ENCODE data around the gene FCHSD2.

Gene FCHSD2

GRCh38 chr11:72856551-72857345, 285.4 kb downstream of the FCHSD2 start:
- H3K9ac ChIP-seq (ENCODE audit: low read length) = no peak overlapping the region
- H3K9me3 ChIP-seq (ENCODE audit: control insufficient read depth, low read length) = no peaks in the 10 kb centered on the region
- H3K27me3 ChIP-seq (ENCODE audit: control insufficient read depth, insufficient read depth, low read length) = no peaks in the 10 kb centered on the region
- no peaks in the 10 kb centered on the region for H3K4me1 ChIP-seq (ENCODE audit: control insufficient read depth, insufficient read depth, low read length)
- H3K36me3 ChIP-seq (ENCODE audit: control insufficient read depth, insufficient read depth, low read length) = no peaks in the 10 kb centered on the region
- no peak overlapping the region for H3K4me3 ChIP-seq (ENCODE audit: low read length)

- H3K27me3 ChIP-seq (ENCODE audit: control insufficient read depth, insufficient read depth, low read length) = no peaks in the 10 kb centered on the region
- no peak overlapping the region for H3K9ac ChIP-seq (ENCODE audit: low read length)
- H3K4me1 ChIP-seq (ENCODE audit: control insufficient read depth, insufficient read depth, low read length) = no peaks in the 10 kb centered on the region
- H3K36me3 ChIP-seq (ENCODE audit: control insufficient read depth, insufficient read depth, low read length) = no peaks in the 10 kb centered on the region
- H3K4me3 ChIP-seq (ENCODE audit: low read length) = no peak overlapping the region
- H3K9me3 ChIP-seq (ENCODE audit: control insufficient read depth, low read length) = no peaks in the 10 kb centered on the region
These were observed 286.1 kb downstream of the FCHSD2 start for GRCh38 chr11:72856065-72856464.

GRCh38 chr11:72851726-72852125, 290.4 kb downstream of the FCHSD2 start:
- H3K36me3 ChIP-seq (ENCODE audit: control insufficient read depth, insufficient read depth, low read length) = no peaks in the 10 kb centered on the region

GRCh38 chr11:72850832-72851231, 291.3 kb downstream of the FCHSD2 start:
- no peaks in the 10 kb centered on the region for H3K4me1 ChIP-seq (ENCODE audit: control insufficient read depth, insufficient read depth, low read length)
- no peak overlapping the region for H3K4me3 ChIP-seq (ENCODE audit: low read length)
- no peaks in the 10 kb centered on the region for H3K27me3 ChIP-seq (ENCODE audit: control insufficient read depth, insufficient read depth, low read length)
- no peaks in the 10 kb centered on the region for H3K36me3 ChIP-seq (ENCODE audit: control insufficient read depth, insufficient read depth, low read length)
- H3K9me3 ChIP-seq (ENCODE audit: control insufficient read depth, low read length) = no peaks in the 10 kb centered on the region
- H3K9ac ChIP-seq (ENCODE audit: low read length) = no peak overlapping the region

More at GRCh38 chr11:72851726-72852125, 290.4 kb downstream of the FCHSD2 start:
- Histone ChIP-seq H3K27me3 (ENCODE audit: control insufficient read depth, insufficient read depth, low read length) (no peaks in the 10 kb centered on the region), H3K4me3 (ENCODE audit: low read length) (no peak overlapping the region), H3K9ac (ENCODE audit: low read length) (no peak overlapping the region), H3K4me1 (ENCODE audit: control insufficient read depth, insufficient read depth, low read length) (no peaks in the 10 kb centered on the region), H3K9me3 (ENCODE audit: control insufficient read depth, low read length) (no peaks in the 10 kb centered on the region)

- no peaks in the 10 kb centered on the region for H3K4me1 ChIP-seq (ENCODE audit: control insufficient read depth, insufficient read depth, low read length)
- H3K9ac ChIP-seq (ENCODE audit: low read length) = no peak overlapping the region
- H3K9me3 ChIP-seq (ENCODE audit: control insufficient read depth, low read length) = no peaks in the 10 kb centered on the region
- H3K4me3 ChIP-seq (ENCODE audit: low read length) = no peak overlapping the region
- no peaks in the 10 kb centered on the region for H3K27me3 ChIP-seq (ENCODE audit: control insufficient read depth, insufficient read depth, low read length)
- H3K36me3 ChIP-seq (ENCODE audit: control insufficient read depth, insufficient read depth, low read length) = no peaks in the 10 kb centered on the region
These were observed 293.2 kb downstream of the FCHSD2 start for GRCh38 chr11:72848846-72849466.

GRCh38 chr11:72844356-72844755, 297.8 kb downstream of the FCHSD2 start:
- Histone ChIP-seq H3K9me3 (ENCODE audit: control insufficient read depth, low read length) (no peaks in the 10 kb centered on the region), H3K9ac (ENCODE audit: low read length) (no peak overlapping the region), H3K4me3 (ENCODE audit: low read length) (no peak overlapping the region), H3K36me3 (ENCODE audit: control insufficient read depth, insufficient read depth, low read length) (no peaks in the 10 kb centered on the region), H3K4me1 (ENCODE audit: control insufficient read depth, insufficient read depth, low read length) (no peaks in the 10 kb centered on the region), H3K27me3 (ENCODE audit: control insufficient read depth, insufficient read depth, low read length) (no peaks in the 10 kb centered on the region)

GRCh38 chr11:72842653-72843330, 299.3 kb downstream of the FCHSD2 start:
- no peaks in the 10 kb centered on the region for H3K4me1 ChIP-seq (ENCODE audit: control insufficient read depth, insufficient read depth, low read length)
- no peak overlapping the region for H3K4me3 ChIP-seq (ENCODE audit: low read length)
- H3K27me3 ChIP-seq (ENCODE audit: control insufficient read depth, insufficient read depth, low read length) = no peaks in the 10 kb centered on the region
- H3K9ac ChIP-seq (ENCODE audit: low read length) = no peak overlapping the region
- H3K36me3 ChIP-seq (ENCODE audit: control insufficient read depth, insufficient read depth, low read length) = no peaks in the 10 kb centered on the region
- no peaks in the 10 kb centered on the region for H3K9me3 ChIP-seq (ENCODE audit: control insufficient read depth, low read length)

GRCh38 chr11:72842126-72842525, 300.0 kb downstream of the FCHSD2 start:
- no peak overlapping the region for H3K9ac ChIP-seq (ENCODE audit: low read length)
- H3K4me3 ChIP-seq (ENCODE audit: low read length) = no peak overlapping the region
- H3K27me3 ChIP-seq (ENCODE audit: control insufficient read depth, insufficient read depth, low read length) = no peaks in the 10 kb centered on the region
- H3K36me3 ChIP-seq (ENCODE audit: control insufficient read depth, insufficient read depth, low read length) = no peaks in the 10 kb centered on the region
- H3K9me3 ChIP-seq (ENCODE audit: control insufficient read depth, low read length) = no peaks in the 10 kb centered on the region
- H3K4me1 ChIP-seq (ENCODE audit: control insufficient read depth, insufficient read depth, low read length) = no peaks in the 10 kb centered on the region

GRCh38 chr11:72841397-72841796, 300.7 kb downstream of the FCHSD2 start:
- no peaks in the 10 kb centered on the region for H3K36me3 ChIP-seq (ENCODE audit: control insufficient read depth, insufficient read depth, low read length)
- no peaks in the 10 kb centered on the region for H3K9me3 ChIP-seq (ENCODE audit: control insufficient read depth, low read length)
- H3K4me1 ChIP-seq (ENCODE audit: control insufficient read depth, insufficient read depth, low read length) = no peaks in the 10 kb centered on the region
- no peak overlapping the region for H3K4me3 ChIP-seq (ENCODE audit: low read length)
- no peak overlapping the region for H3K9ac ChIP-seq (ENCODE audit: low read length)
- no peaks in the 10 kb centered on the region for H3K27me3 ChIP-seq (ENCODE audit: control insufficient read depth, insufficient read depth, low read length)

- Histone ChIP-seq H3K4me3 (ENCODE audit: low read length) (no peak overlapping the region), H3K4me1 (ENCODE audit: control insufficient read depth, insufficient read depth, low read length) (no peaks in the 10 kb centered on the region), H3K9ac (ENCODE audit: low read length) (no peak overlapping the region), H3K27me3 (ENCODE audit: control insufficient read depth, insufficient read depth, low read length) (no peaks in the 10 kb centered on the region), H3K9me3 (ENCODE audit: control insufficient read depth, low read length) (no peaks in the 10 kb centered on the region), H3K36me3 (ENCODE audit: control insufficient read depth, insufficient read depth, low read length) (no peaks in the 10 kb centered on the region)
These were observed 301.3 kb downstream of the FCHSD2 start for GRCh38 chr11:72840780-72841179.

- no peak overlapping the region for H3K9ac ChIP-seq (ENCODE audit: low read length)
- H3K9me3 ChIP-seq (ENCODE audit: control insufficient read depth, low read length) = no peaks in the 10 kb centered on the region
- H3K4me3 ChIP-seq (ENCODE audit: low read length) = no peak overlapping the region
- no peaks in the 10 kb centered on the region for H3K27me3 ChIP-seq (ENCODE audit: control insufficient read depth, insufficient read depth, low read length)
- H3K4me1 ChIP-seq (ENCODE audit: control insufficient read depth, insufficient read depth, low read length) = no peaks in the 10 kb centered on the region
- H3K36me3 ChIP-seq (ENCODE audit: control insufficient read depth, insufficient read depth, low read length) = no peaks in the 10 kb centered on the region
These were observed 303.3 kb downstream of the FCHSD2 start for GRCh38 chr11:72838691-72839305.

GRCh38 chr11:72836111-72836510, 306.0 kb downstream of the FCHSD2 start:
- Histone ChIP-seq H3K36me3 (ENCODE audit: control insufficient read depth, insufficient read depth, low read length) (no peaks in the 10 kb centered on the region), H3K4me3 (ENCODE audit: low read length) (no peak overlapping the region), H3K9ac (ENCODE audit: low read length) (no peak overlapping the region), H3K27me3 (ENCODE audit: control insufficient read depth, insufficient read depth, low read length) (no peaks in the 10 kb centered on the region), H3K4me1 (ENCODE audit: control insufficient read depth, insufficient read depth, low read length) (peaks cover 8% of the 10 kb centered on the region), H3K9me3 (ENCODE audit: control insufficient read depth, low read length) (no peaks in the 10 kb centered on the region)
